Activated T-helper 2 cell treated with anti-CD3 and anti-CD28 coated beads, Interferon-gamma antibody, Interleukin-2, Interleukin-4, amounts not matched to agents 10 μg/mL and 5 μg/mL and 100 μg/mL, durations not matched to agents 14 hours and 24 hours and 36 hours (primary cell): ENCODE measurements around the gene ZNF575. TPM values are rescaled to one million over a fixed set of nuclear protein-coding genes. Genes with fewer than 3 reads are reported as not detected.

ENCODE experiments used
- DNase-seq: peaks from one replicate; pipeline ENCODE4 v3.0.0; 2021; ENCODE audit warnings: low spot score
- H3K27ac Mint-ChIP-seq: one replicate; pipeline ENCODE4 v1.8.0; 2021; ENCODE audit warnings: mixed read lengths
- H3K27me3 Mint-ChIP-seq: one replicate; pipeline ENCODE4 v1.8.0; 2021; ENCODE audit warnings: low read depth, mixed read lengths
- H3K36me3 Mint-ChIP-seq: one replicate; pipeline ENCODE4 v1.8.0; 2021; ENCODE audit warnings: low read depth, mixed read lengths
- H3K4me1 Mint-ChIP-seq: one replicate; pipeline ENCODE4 v1.8.0; 2021; ENCODE audit warnings: low read depth, mixed read lengths
- H3K4me3 Mint-ChIP-seq: one replicate; pipeline ENCODE4 v1.8.0; 2021; ENCODE audit warnings: low read depth, mild to moderate bottlenecking, moderate library complexity, mixed read lengths
- H3K9me3 Mint-ChIP-seq: one replicate; pipeline ENCODE4 v1.8.0; 2021; ENCODE audit warnings: mixed read lengths
- intact Hi-C: fragments of 100-400 bp; cut with micrococcal nuclease; formaldehyde crosslinking; loops from one replicate; pipeline ENCODE4 v1.15.1; 2023
- total RNA-seq: library from RNA; stranded (reverse); gene quantifications from 2 replicates; pipeline ENCODE4 v1.2.3, GENCODE V29; 2022

The ZNF575 gene, protein sequence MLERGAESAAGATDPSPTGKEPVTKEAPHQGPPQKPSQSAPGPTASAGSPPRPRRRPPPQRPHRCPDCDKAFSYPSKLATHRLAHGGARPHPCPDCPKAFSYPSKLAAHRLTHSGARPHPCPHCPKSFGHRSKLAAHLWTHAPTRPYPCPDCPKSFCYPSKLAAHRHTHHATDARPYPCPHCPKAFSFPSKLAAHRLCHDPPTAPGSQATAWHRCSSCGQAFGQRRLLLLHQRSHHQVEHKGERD
- total RNA-seq = 1.7 and 2.1 TPM in 2 replicates

- peaks cover 9% of the 10 kb centered on the region for H3K36me3 Mint-ChIP-seq
- H3K27me3 Mint-ChIP-seq = no peaks in the 10 kb centered on the region
- peak; percentile 85 for DNase-seq
- peaks cover 8% of the 10 kb centered on the region for H3K4me1 Mint-ChIP-seq
- H3K27ac Mint-ChIP-seq = peak within 1 kb of the TSS; percentile 90
- intact Hi-C loops = loop anchor here (2.0 kb wide), 2 partner anchors 64 to 70 kb away; partner anchors contain the start of genes IRGQ and ZNF576
- no peaks in the 10 kb centered on the region for H3K9me3 Mint-ChIP-seq
- H3K4me3 Mint-ChIP-seq = peak within 1 kb of the TSS; percentile 87
Measured at GRCh38 chr19:43532962-43533545, at the start of gene ZNF575. TSS of gene ZNF575 (plus strand) at chr19:43533188. CDS start at chr19:43534423, 1,235 bp downstream.

- Mint-ChIP-seq H3K4me3 (no peak overlapping the region), H3K27ac (no peak overlapping the region), H3K4me1 (no peaks in the 10 kb centered on the region), H3K36me3 (peaks cover 1% of the 10 kb centered on the region), H3K27me3 (no peaks in the 10 kb centered on the region), H3K9me3 (no peaks in the 10 kb centered on the region)
- intact Hi-C loops = no loop called here
- DNase-seq = no peak
Measured at GRCh38 chr19:43483281-43483680, 49.7 kb upstream of the ZNF575 start.

GRCh38 chr19:43485951-43486350, 47.0 kb upstream of the ZNF575 start:
- Mint-ChIP-seq H3K36me3 (no peaks in the 10 kb centered on the region), H3K4me1 (peaks cover 1% of the 10 kb centered on the region), H3K4me3 (no peak overlapping the region), H3K27ac (no peak overlapping the region), H3K9me3 (no peaks in the 10 kb centered on the region), H3K27me3 (no peaks in the 10 kb centered on the region)
- intact Hi-C loops = no loop called here
- DNase-seq = no peak

- Mint-ChIP-seq H3K27me3 (no peaks in the 10 kb centered on the region), H3K9me3 (no peaks in the 10 kb centered on the region), H3K27ac (no peak overlapping the region), H3K4me1 (peaks cover 1% of the 10 kb centered on the region), H3K4me3 (no peak overlapping the region), H3K36me3 (no peaks in the 10 kb centered on the region)
- no peak for DNase-seq
- intact Hi-C loops = no loop called here
Measured at GRCh38 chr19:43486412-43486811, 46.6 kb upstream of the ZNF575 start.

DNA sequence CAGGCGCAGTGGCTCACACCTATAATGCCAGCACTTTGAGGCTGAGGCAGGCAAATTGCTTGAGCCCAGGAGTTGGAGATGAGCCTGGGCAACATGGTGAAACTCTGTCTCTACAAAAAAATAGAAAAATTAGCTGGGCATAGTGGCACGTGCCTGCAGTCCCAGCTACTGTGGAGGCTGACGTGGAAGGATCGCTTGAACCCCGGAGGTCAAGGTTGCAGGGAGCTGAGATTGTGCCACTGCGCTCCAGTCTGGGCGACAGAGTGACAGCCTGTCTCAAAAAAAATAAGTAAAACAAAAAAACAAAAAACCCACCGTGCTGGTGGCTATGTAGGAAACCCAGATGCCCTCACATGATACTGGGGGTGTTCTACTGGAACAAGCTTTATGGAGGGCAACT, 44.8 kb upstream of the ZNF575 start:
- H3K36me3 Mint-ChIP-seq = no peaks in the 10 kb centered on the region
- H3K27ac Mint-ChIP-seq = no peak overlapping the region
- H3K4me1 Mint-ChIP-seq = peaks cover 1% of the 10 kb centered on the region
- no peak for DNase-seq
- intact Hi-C loops = no loop called here
- H3K27me3 Mint-ChIP-seq = no peaks in the 10 kb centered on the region
- no peak overlapping the region for H3K4me3 Mint-ChIP-seq
- H3K9me3 Mint-ChIP-seq = no peaks in the 10 kb centered on the region

DNA sequence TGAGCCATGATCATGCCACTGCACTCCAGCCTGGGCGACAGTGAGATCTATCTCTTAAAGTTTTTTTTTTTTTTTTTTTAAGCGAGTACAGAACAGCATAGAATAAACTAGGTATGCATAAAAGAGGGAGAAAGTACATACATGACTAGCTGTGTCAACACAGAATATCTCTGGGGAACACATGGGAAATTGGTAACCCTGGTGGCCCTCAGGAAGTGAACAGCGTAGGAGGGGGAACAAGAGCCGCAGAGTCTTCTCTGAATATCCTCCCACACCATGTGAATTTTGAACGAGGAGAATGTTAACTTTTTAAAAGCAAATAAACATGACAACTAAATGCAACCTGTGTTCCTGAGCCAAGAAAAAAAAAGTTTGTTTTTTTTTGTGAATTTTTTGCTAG, 43.7 kb upstream of the ZNF575 start:
- no peak for DNase-seq
- Mint-ChIP-seq H3K4me3 (no peak overlapping the region), H3K27ac (no peak overlapping the region)

DNA sequence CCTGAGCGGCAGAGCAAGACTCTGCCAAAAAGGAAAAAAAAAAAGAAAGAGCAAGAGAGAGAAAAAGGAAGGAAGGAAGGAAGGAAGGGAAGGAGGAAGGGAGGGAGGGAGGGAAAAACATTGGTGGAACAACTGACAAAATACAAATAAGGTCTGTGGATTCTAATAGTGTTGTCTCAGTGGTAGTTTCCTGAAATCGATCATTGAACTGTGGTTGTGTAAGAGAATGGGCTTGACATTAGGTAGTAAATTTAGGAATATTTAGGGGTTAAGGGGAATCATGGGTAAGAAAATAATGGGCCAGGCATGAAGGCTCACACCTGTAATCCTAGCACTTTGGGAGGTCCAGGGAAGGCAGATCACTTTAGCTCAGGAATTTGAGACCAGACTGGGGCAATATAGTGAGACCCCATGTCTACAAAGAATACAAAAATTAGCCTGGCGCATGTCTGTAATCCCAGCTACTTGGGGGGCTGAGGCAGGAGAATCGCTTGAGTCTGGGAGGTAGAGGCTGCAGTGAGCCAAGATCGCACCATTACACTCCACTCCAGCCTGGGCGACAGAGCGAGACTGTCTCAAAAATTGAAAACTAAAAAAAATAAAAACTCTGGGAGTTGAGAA, 42.9 kb upstream of the ZNF575 start:
- Mint-ChIP-seq H3K9me3 (no peaks in the 10 kb centered on the region), H3K36me3 (peaks cover 5% of the 10 kb centered on the region), H3K4me1 (peaks cover 1% of the 10 kb centered on the region), H3K4me3 (no peak overlapping the region), H3K27ac (peak overlapping the region; percentile 13), H3K27me3 (no peaks in the 10 kb centered on the region)
- intact Hi-C loops = no loop called here
- DNase-seq = no peak

More for the DNA sequence above, 43.7 kb upstream of the ZNF575 start:
- no peaks in the 10 kb centered on the region for H3K9me3 Mint-ChIP-seq
- H3K4me1 Mint-ChIP-seq = peaks cover 1% of the 10 kb centered on the region
- intact Hi-C loops = no loop called here
- H3K27me3 Mint-ChIP-seq = no peaks in the 10 kb centered on the region
- peaks cover under 1% of the 10 kb centered on the region for H3K36me3 Mint-ChIP-seq

GRCh38 chr19:43490759-43491158, 42.2 kb upstream of the ZNF575 start:
- no peak overlapping the region for H3K4me3 Mint-ChIP-seq
- H3K36me3 Mint-ChIP-seq = peaks cover 8% of the 10 kb centered on the region
- H3K9me3 Mint-ChIP-seq = no peaks in the 10 kb centered on the region
- peaks cover 1% of the 10 kb centered on the region for H3K4me1 Mint-ChIP-seq
- no peak for DNase-seq
- no peak overlapping the region for H3K27ac Mint-ChIP-seq
- H3K27me3 Mint-ChIP-seq = no peaks in the 10 kb centered on the region
- intact Hi-C loops = no loop called here

GRCh38 chr19:43495082-43495481, 37.9 kb upstream of the ZNF575 start:
- H3K36me3 Mint-ChIP-seq = peaks cover 26% of the 10 kb centered on the region
- no peaks in the 10 kb centered on the region for H3K4me1 Mint-ChIP-seq
- H3K27me3 Mint-ChIP-seq = no peaks in the 10 kb centered on the region
- H3K27ac Mint-ChIP-seq = no peak overlapping the region
- no peak for DNase-seq
- no peaks in the 10 kb centered on the region for H3K9me3 Mint-ChIP-seq
- intact Hi-C loops = no loop called here
- no peak overlapping the region for H3K4me3 Mint-ChIP-seq

- H3K27ac Mint-ChIP-seq = no peak overlapping the region
- H3K36me3 Mint-ChIP-seq = peaks cover 30% of the 10 kb centered on the region
- H3K9me3 Mint-ChIP-seq = no peaks in the 10 kb centered on the region
- DNase-seq = no peak
- intact Hi-C loops = no loop called here
- no peak overlapping the region for H3K4me3 Mint-ChIP-seq
- peaks cover 2% of the 10 kb centered on the region for H3K4me1 Mint-ChIP-seq
- no peaks in the 10 kb centered on the region for H3K27me3 Mint-ChIP-seq
Measured at GRCh38 chr19:43496960-43497359, 36.0 kb upstream of the ZNF575 start.

DNA sequence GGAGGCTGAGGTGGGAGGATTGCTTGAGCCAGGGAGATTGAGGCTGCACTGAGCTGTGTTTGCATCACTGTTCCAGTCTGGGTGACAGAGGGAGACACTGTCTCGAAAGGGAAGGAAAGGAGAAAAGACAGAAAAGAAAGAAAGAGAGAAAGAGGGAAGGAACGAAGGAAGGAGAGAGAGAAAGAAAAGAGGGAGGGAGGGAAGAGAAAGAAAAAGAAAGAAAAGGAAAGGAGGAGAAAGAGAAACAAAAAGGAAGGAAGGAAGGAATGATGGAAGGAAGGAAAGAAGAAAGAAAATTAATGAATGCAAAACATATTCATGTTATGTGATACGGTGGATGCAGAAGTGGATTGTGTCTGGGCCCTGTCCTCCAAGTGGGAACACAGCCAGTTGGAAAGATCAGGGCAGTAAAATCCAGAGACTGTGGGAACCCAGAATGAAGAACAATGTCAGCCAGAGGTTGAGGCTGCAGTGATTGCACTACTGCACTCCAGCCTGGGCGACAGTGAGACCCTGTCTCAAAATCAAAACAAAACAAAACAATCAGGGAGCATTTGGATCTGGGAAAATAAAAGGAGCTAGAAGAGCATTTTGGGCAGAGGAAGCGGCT, 34.6 kb upstream of the ZNF575 start:
- no peak overlapping the region for H3K27ac Mint-ChIP-seq
- H3K9me3 Mint-ChIP-seq = no peaks in the 10 kb centered on the region
- DNase-seq = no peak
- H3K36me3 Mint-ChIP-seq = peaks cover 37% of the 10 kb centered on the region
- peaks cover 8% of the 10 kb centered on the region for H3K4me1 Mint-ChIP-seq
- no peak overlapping the region for H3K4me3 Mint-ChIP-seq
- H3K27me3 Mint-ChIP-seq = no peaks in the 10 kb centered on the region
- intact Hi-C loops = no loop called here

DNA sequence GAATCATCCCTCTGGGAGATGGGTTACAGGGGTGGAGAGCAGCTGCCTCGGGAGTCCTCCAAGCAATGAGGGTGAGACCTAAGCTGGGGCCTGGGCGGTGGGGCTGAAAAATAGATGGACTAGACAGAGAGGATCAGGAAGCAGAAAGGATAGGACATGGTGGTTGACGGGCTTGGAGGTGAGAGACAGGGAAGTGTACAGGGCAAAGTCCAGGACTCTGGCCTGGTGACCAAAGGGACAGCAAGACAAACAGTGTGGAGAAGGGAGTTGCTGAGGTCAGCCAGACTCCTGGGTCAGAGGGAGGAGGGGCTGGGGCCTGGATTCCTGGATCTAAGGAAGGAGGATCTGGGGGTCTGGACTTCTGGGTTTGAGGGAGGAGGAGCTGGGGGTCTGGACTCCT, 33.9 kb upstream of the ZNF575 start:
- intact Hi-C loops = no loop called here
- no peaks in the 10 kb centered on the region for H3K27me3 Mint-ChIP-seq
- H3K4me3 Mint-ChIP-seq = no peak overlapping the region
- H3K27ac Mint-ChIP-seq = no peak overlapping the region
- DNase-seq = no peak
- H3K36me3 Mint-ChIP-seq = peaks cover 37% of the 10 kb centered on the region
- H3K9me3 Mint-ChIP-seq = no peaks in the 10 kb centered on the region
- H3K4me1 Mint-ChIP-seq = peaks cover 10% of the 10 kb centered on the region
